OCI-LY1 (cell line): Measurements from ENCODE around the gene CPVL.

Experiments
- EZH2 ChIP-seq: fragments of 200-600 bp; sonication (generic), shearing (Covaris generic); IDR thresholded peaks from 2 replicates; pipeline ENCODE4 v1.8.0; 2017; ENCODE audit warnings: borderline replicate concordance, mixed run types, mild to moderate bottlenecking, antibody characterized with exemption, low read length, moderate library complexity, mixed read lengths
- TF ChIP-seq, protein P1 (sequence below): fragments of 200-600 bp; sonication (generic), shearing (Covaris generic); IDR thresholded peaks from 2 replicates; pipeline ENCODE4 v1.5.1; 2017; ENCODE audit warnings: mild to moderate bottlenecking, antibody characterized with exemption, low read length, moderate library complexity, mixed read lengths

- TF ChIP-seq, protein P1, sequence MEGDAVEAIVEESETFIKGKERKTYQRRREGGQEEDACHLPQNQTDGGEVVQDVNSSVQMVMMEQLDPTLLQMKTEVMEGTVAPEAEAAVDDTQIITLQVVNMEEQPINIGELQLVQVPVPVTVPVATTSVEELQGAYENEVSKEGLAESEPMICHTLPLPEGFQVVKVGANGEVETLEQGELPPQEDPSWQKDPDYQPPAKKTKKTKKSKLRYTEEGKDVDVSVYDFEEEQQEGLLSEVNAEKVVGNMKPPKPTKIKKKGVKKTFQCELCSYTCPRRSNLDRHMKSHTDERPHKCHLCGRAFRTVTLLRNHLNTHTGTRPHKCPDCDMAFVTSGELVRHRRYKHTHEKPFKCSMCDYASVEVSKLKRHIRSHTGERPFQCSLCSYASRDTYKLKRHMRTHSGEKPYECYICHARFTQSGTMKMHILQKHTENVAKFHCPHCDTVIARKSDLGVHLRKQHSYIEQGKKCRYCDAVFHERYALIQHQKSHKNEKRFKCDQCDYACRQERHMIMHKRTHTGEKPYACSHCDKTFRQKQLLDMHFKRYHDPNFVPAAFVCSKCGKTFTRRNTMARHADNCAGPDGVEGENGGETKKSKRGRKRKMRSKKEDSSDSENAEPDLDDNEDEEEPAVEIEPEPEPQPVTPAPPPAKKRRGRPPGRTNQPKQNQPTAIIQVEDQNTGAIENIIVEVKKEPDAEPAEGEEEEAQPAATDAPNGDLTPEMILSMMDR: no peak
- TF ChIP-seq EZH2: no peak
Measured at GRCh38 chr7:28956608-28957063, 189.7 kb downstream of the CPVL start.
